Ishikawa (cell line): ENCODE measurements around the gene HCAR2.

Experiments used
- CEBPB ChIP-seq: IDR thresholded peaks from 2 replicates; pipeline ENCODE4 v1.6.1; 2012
- CREB1 ChIP-seq: IDR thresholded peaks from 2 replicates; pipeline ENCODE4 v1.6.1; 2012; ENCODE audit warnings: low read depth
- EGR1 ChIP-seq: IDR thresholded peaks from 2 replicates; pipeline ENCODE4 v1.6.1; 2012
- EP300 ChIP-seq: IDR thresholded peaks from 2 replicates; pipeline ENCODE4 v1.6.1; 2012; ENCODE audit warnings: borderline replicate concordance
- FOXM1 ChIP-seq: IDR thresholded peaks from 2 replicates; pipeline ENCODE4 v1.6.1; 2012; ENCODE audit warnings: low read depth, borderline replicate concordance
- MAX ChIP-seq: IDR thresholded peaks from 2 replicates; pipeline ENCODE4 v1.6.1; 2012
- NFIC ChIP-seq: IDR thresholded peaks from 2 replicates; pipeline ENCODE4 v1.6.1; 2012
- RAD21 ChIP-seq: IDR thresholded peaks from 2 replicates; pipeline ENCODE4 v1.6.1; 2012; ENCODE audit warnings: low read depth
- TAF1 ChIP-seq: IDR thresholded peaks from 2 replicates; pipeline ENCODE4 v1.6.1; 2012; ENCODE audit warnings: low read depth, mild to moderate bottlenecking
- TCF12 ChIP-seq: IDR thresholded peaks from 2 replicates; pipeline ENCODE4 v1.6.1; 2012; ENCODE audit warnings: low read depth
- TEAD4 ChIP-seq: IDR thresholded peaks from 2 replicates; pipeline ENCODE4 v1.6.1; 2012
- YY1 ChIP-seq: IDR thresholded peaks from 2 replicates; pipeline ENCODE4 v1.6.1; 2012; ENCODE audit warnings: low read depth
- ZBTB7A ChIP-seq: IDR thresholded peaks from 2 replicates; pipeline ENCODE4 v1.6.1; 2012; ENCODE audit warnings: low read depth
- TF ChIP-seq, protein P1 (sequence below): IDR thresholded peaks from 2 replicates; pipeline ENCODE4 v1.6.1; 2012; ENCODE audit warnings: low read depth, mild to moderate bottlenecking
- TF ChIP-seq, protein P2 (sequence below): IDR thresholded peaks from 2 replicates; pipeline ENCODE4 v1.6.1; 2012

Gene HCAR2

GRCh38 chr12:122743895-122744525, 40.9 kb upstream of the HCAR2 start:
- TF ChIP-seq, protein P1, sequence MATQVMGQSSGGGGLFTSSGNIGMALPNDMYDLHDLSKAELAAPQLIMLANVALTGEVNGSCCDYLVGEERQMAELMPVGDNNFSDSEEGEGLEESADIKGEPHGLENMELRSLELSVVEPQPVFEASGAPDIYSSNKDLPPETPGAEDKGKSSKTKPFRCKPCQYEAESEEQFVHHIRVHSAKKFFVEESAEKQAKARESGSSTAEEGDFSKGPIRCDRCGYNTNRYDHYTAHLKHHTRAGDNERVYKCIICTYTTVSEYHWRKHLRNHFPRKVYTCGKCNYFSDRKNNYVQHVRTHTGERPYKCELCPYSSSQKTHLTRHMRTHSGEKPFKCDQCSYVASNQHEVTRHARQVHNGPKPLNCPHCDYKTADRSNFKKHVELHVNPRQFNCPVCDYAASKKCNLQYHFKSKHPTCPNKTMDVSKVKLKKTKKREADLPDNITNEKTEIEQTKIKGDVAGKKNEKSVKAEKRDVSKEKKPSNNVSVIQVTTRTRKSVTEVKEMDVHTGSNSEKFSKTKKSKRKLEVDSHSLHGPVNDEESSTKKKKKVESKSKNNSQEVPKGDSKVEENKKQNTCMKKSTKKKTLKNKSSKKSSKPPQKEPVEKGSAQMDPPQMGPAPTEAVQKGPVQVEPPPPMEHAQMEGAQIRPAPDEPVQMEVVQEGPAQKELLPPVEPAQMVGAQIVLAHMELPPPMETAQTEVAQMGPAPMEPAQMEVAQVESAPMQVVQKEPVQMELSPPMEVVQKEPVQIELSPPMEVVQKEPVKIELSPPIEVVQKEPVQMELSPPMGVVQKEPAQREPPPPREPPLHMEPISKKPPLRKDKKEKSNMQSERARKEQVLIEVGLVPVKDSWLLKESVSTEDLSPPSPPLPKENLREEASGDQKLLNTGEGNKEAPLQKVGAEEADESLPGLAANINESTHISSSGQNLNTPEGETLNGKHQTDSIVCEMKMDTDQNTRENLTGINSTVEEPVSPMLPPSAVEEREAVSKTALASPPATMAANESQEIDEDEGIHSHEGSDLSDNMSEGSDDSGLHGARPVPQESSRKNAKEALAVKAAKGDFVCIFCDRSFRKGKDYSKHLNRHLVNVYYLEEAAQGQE, result no peak
- TF ChIP-seq FOXM1, result no peak

GRCh38 chr12:122740351-122740750, 37.2 kb upstream of the HCAR2 start:
- TF ChIP-seq, protein P1, result no peak
- TF ChIP-seq CEBPB (peak; percentile 88), YY1 (no peak)

GRCh38 chr12:122738571-122738970, 35.4 kb upstream of the HCAR2 start:
- TF ChIP-seq FOXM1 (no peak), TCF12 (no peak), CEBPB (no peak), NFIC (no peak), TEAD4 (no peak), TAF1 (no peak), ZBTB7A (no peak), EGR1 (no peak)

DNA sequence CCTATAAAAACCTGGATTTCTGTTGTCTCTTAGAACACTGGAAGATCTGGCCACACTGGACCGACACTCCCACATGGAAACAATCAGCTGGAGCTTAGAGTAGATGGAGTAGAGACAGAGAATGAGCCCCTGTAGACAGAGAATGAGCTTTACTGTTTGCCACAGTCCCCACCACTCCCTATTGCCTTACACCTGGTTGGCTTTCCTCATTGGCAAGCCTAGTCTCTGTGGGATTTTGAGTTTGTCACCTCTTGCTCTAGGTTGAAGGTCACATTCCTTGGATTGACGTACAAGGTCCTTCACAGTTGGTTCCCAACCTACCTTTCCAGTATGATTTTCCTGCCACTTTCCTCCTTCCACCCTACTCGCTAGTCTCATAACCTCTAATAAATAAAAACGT, 29.5 kb upstream of the HCAR2 start:
- TF ChIP-seq CEBPB (no peak), NFIC (no peak), ZBTB7A (no peak), MAX (no peak), EP300 (no peak), YY1 (no peak), CREB1 (no peak), EGR1 (no peak), TAF1 (no peak), FOXM1 (no peak), TCF12 (no peak), RAD21 (no peak), TEAD4 (no peak)
- TF ChIP-seq, protein P1, result no peak
- TF ChIP-seq, protein P2, sequence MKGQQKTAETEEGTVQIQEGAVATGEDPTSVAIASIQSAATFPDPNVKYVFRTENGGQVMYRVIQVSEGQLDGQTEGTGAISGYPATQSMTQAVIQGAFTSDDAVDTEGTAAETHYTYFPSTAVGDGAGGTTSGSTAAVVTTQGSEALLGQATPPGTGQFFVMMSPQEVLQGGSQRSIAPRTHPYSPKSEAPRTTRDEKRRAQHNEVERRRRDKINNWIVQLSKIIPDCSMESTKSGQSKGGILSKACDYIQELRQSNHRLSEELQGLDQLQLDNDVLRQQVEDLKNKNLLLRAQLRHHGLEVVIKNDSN, result no peak

DNA sequence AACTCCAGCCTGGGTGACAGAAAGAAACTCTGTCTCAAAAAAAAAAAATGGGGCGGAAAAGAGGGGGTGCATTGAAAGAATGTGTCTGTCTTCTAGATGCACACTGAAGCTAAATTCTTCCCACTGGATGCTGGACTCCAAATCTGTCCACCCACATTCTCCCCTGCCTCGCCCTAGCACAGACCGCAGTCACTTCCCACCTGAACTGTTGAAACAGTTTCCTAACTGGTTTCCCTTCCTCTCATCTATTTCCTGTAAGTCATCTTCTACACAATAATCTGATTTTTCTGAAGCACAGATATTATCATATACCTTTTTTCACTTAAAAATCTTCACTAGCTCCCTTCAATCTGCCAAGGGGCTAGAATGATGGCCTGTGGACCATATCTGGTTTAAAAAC, 29.0 kb upstream of the HCAR2 start:
- TF ChIP-seq TEAD4 (no peak), CEBPB (no peak), RAD21 (no peak), ZBTB7A (no peak), NFIC (no peak), TAF1 (no peak), EGR1 (no peak), MAX (no peak), CREB1 (no peak), EP300 (no peak), FOXM1 (no peak), YY1 (no peak)
- TF ChIP-seq, protein P1, result no peak
- TF ChIP-seq, protein P2, result no peak
